Measurements from ENCODE around the gene PIP5K1B. TPM values are rescaled to one million over a fixed set of nuclear protein-coding genes. Genes with fewer than 3 reads are reported as not detected.

Gene PIP5K1B
- total and polyA plus RNA-seq, 2 of the 13 experiments (the other 11 are each of a cell fraction or from before 2014, with no cell fraction given), result 15.8 to 17.5 TPM

GRCh38 chr9:68817079-68817875 is 112.2 kb downstream of the PIP5K1B start (continued):
- TF ChIP-seq DBP (CRISPR knock-in tag; IDR thresholded peaks at IDR 0.05; ENCODE audit: not compliant biosample characterization) (no peak), NCOA1 (CRISPR knock-in tag; IDR thresholded peaks at IDR 0.05) (no peak), YY1 (IDR thresholded peaks at IDR 0.05; ENCODE audit: insufficient read depth, insufficient replicate concordance, low read depth, low read length) (peak; percentile 78), SP140L (CRISPR knock-in tag; IDR thresholded peaks at IDR 0.05; ENCODE audit: borderline replicate concordance) (no peak), ZFP41 (CRISPR knock-in tag; IDR thresholded peaks at IDR 0.05; ENCODE audit: borderline replicate concordance) (no peak), NCOR1 (IDR thresholded peaks at IDR 0.05; ENCODE audit: borderline replicate concordance, low read length) (peak; percentile 68; the same call in 1 of the 2 replicates), ZNF367 (CRISPR knock-in tag; IDR thresholded peaks at IDR 0.05; ENCODE audit: borderline replicate concordance) (no peak), ZNF280B (CRISPR knock-in tag; IDR thresholded peaks at IDR 0.05; ENCODE audit: borderline replicate concordance) (no peak), ATAD3A (CRISPR knock-in tag; IDR thresholded peaks at IDR 0.05) (no peak), ARID3A (IDR thresholded peaks at IDR 0.05; ENCODE audit: low read depth, low read length) (peak; percentile 66), ZNF468 (CRISPR knock-in tag; IDR thresholded peaks at IDR 0.05) (no peak), STAT5B (CRISPR knock-in tag; IDR thresholded peaks at IDR 0.05) (no peak), KDM1A (CRISPR knock-in tag; IDR thresholded peaks at IDR 0.05) (no peak), MEF2D (CRISPR knock-in tag; IDR thresholded peaks at IDR 0.05) (no peak), TAF15 (IDR thresholded peaks at IDR 0.05; ENCODE audit: low read depth, low read length, poor library complexity, severe bottlenecking) (no peak), PBX3 (CRISPR knock-in tag; IDR thresholded peaks at IDR 0.05; ENCODE audit: borderline replicate concordance) (no peak), CSRNP1 (CRISPR knock-in tag; IDR thresholded peaks at IDR 0.05) (no peak), MED13 (CRISPR knock-in tag; IDR thresholded peaks at IDR 0.05) (no peak)
- TF ChIP-seq, protein P1, sequence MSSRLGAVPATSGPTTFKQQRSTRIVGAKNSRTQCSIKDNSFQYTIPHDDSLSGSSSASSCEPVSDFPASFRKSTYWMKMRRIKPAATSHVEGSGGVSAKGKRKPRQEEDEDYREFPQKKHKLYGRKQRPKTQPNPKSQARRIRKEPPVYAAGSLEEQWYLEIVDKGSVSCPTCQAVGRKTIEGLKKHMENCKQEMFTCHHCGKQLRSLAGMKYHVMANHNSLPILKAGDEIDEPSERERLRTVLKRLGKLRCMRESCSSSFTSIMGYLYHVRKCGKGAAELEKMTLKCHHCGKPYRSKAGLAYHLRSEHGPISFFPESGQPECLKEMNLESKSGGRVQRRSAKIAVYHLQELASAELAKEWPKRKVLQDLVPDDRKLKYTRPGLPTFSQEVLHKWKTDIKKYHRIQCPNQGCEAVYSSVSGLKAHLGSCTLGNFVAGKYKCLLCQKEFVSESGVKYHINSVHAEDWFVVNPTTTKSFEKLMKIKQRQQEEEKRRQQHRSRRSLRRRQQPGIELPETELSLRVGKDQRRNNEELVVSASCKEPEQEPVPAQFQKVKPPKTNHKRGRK (CRISPR knock-in tag; IDR thresholded peaks at IDR 0.05), result no peak
